Peyer's patch (tissue), 4 donors: ENCODE measurements around the gene PRELID2.

Experiments used
- POLR2A ChIP-seq, 2 donors: fragments of 450-650 bp; IDR thresholded peaks; one replicate each; pipeline ENCODE4 v1.5.1; 2017; ENCODE audit warnings: antibody characterized with exemption in 2 of 2, mild to moderate bottlenecking in 2 of 2, moderate library complexity in 2 of 2
- TF ChIP-seq, protein P1 (sequence below), 6 experiments: fragments of 450-650 bp in 4 of 6; fragments of 200-600 bp in 2 of 6; sonication (generic) in 1 of 6; IDR thresholded peaks; one replicate each; pipeline ENCODE4 v1.5.1; 2017 to 2019; ENCODE audit warnings: antibody characterized with exemption in 6 of 6, mild to moderate bottlenecking in 3 of 6, moderate library complexity in 1 of 6

DNA sequence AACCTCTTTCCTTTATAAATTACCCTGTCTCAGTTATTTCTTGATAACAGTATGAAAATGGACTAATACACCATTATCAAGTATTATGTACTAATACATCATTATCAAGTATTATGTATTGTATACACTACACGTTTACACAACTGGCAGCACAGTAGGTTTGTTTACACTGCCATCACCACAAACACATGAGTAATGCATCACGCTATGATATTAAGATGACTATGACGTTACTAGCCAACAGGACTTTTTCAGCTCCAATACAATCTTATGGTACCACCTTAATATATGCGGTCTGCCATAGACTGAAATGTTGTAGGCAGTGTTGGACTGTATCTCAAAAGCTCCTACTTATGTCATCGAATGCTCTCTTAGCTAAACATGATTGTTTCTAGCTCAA lies 28.2 kb downstream of the PRELID2 start:
- TF ChIP-seq, protein P1, sequence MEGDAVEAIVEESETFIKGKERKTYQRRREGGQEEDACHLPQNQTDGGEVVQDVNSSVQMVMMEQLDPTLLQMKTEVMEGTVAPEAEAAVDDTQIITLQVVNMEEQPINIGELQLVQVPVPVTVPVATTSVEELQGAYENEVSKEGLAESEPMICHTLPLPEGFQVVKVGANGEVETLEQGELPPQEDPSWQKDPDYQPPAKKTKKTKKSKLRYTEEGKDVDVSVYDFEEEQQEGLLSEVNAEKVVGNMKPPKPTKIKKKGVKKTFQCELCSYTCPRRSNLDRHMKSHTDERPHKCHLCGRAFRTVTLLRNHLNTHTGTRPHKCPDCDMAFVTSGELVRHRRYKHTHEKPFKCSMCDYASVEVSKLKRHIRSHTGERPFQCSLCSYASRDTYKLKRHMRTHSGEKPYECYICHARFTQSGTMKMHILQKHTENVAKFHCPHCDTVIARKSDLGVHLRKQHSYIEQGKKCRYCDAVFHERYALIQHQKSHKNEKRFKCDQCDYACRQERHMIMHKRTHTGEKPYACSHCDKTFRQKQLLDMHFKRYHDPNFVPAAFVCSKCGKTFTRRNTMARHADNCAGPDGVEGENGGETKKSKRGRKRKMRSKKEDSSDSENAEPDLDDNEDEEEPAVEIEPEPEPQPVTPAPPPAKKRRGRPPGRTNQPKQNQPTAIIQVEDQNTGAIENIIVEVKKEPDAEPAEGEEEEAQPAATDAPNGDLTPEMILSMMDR (IDR thresholded peaks at IDR 0.05): no peak
- no peak for TF ChIP-seq POLR2A (IDR thresholded peaks at IDR 0.05)
